Liver (tissue), 3 donors: ENCODE measurements around the gene CDH23.

Source experiments
- CTCF ChIP-seq: fragments of 150-350 bp; IDR thresholded peaks from 2 replicates; pipeline ENCODE4 v1.5.1; 2017; ENCODE audit warnings: improper control_type of control experiment, low read depth, low read length; ENCODE audit not compliant: missing input control
- GABPA ChIP-seq, 2 donors: IDR thresholded peaks in 1 of 2; conservative IDR thresholded peaks in 1 of 2; 2 replicates each; pipeline ENCODE4 v1.6.1; 2016; ENCODE audit warnings: antibody characterized with exemption in 2 of 2, mild to moderate bottlenecking in 1 of 2, moderate library complexity in 1 of 2
- JUND ChIP-seq, 2 donors: IDR thresholded peaks; 2 replicates each; pipeline ENCODE4 v1.6.1; 2016; ENCODE audit warnings: antibody characterized with exemption in 2 of 2
- NR2F2 ChIP-seq: IDR thresholded peaks from 2 replicates; pipeline ENCODE4 v1.6.1; 2016; ENCODE audit warnings: antibody characterized with exemption
- RAD21 ChIP-seq, 2 donors: IDR thresholded peaks; 2 replicates each; pipeline ENCODE4 v1.6.1; 2016; ENCODE audit warnings: antibody characterized with exemption in 2 of 2, mild to moderate bottlenecking in 2 of 2
- REST ChIP-seq: IDR thresholded peaks from 2 replicates; pipeline ENCODE4 v1.6.1; 2016; ENCODE audit warnings: antibody characterized with exemption, mild to moderate bottlenecking
- RXRA ChIP-seq, 2 donors: IDR thresholded peaks; 2 replicates each; pipeline ENCODE4 v1.6.1; 2017 to 2018; ENCODE audit warnings: antibody characterized with exemption in 2 of 2, mild to moderate bottlenecking in 1 of 2
- SP1 ChIP-seq: IDR thresholded peaks from 2 replicates; pipeline ENCODE4 v1.6.1; 2018; ENCODE audit warnings: antibody characterized with exemption, mild to moderate bottlenecking
- donor health status: healthy.
- donor health status: healthy.

- TF ChIP-seq SP1, result no peak
- no peak for TF ChIP-seq CTCF
- no peak for TF ChIP-seq GABPA (IDR thresholded peaks at IDR 0.05 in 1 of 2, conservative IDR thresholded peaks at IDR 0.05 in 1 of 2)
- TF ChIP-seq RAD21 (IDR thresholded peaks at IDR 0.05), result no peak
- no peak for TF ChIP-seq JUND (IDR thresholded peaks at IDR 0.05)
- no peak for TF ChIP-seq RXRA (IDR thresholded peaks at IDR 0.05)
- no peak for TF ChIP-seq REST
- TF ChIP-seq NR2F2, result no peak
Measured at GRCh38 chr10:71444284-71445054, 47.7 kb downstream of the CDH23 start.
